Stimulated activated CD4-positive, alpha-beta T cell treated with anti-CD3 and anti-CD28 coated beads, Interleukin-15, amount 100 ng/mL, for 1 hour (primary cell): Measurements from ENCODE around the gene C1QTNF8.

Source experiments
- DNase-seq, 2 donors: peaks; one replicate each; pipeline ENCODE4 v3.0.0-alpha.2; 2020; ENCODE audit warnings: low read depth in 1 of 2, low spot score in 1 of 2

The C1QTNF8 gene

DNA sequence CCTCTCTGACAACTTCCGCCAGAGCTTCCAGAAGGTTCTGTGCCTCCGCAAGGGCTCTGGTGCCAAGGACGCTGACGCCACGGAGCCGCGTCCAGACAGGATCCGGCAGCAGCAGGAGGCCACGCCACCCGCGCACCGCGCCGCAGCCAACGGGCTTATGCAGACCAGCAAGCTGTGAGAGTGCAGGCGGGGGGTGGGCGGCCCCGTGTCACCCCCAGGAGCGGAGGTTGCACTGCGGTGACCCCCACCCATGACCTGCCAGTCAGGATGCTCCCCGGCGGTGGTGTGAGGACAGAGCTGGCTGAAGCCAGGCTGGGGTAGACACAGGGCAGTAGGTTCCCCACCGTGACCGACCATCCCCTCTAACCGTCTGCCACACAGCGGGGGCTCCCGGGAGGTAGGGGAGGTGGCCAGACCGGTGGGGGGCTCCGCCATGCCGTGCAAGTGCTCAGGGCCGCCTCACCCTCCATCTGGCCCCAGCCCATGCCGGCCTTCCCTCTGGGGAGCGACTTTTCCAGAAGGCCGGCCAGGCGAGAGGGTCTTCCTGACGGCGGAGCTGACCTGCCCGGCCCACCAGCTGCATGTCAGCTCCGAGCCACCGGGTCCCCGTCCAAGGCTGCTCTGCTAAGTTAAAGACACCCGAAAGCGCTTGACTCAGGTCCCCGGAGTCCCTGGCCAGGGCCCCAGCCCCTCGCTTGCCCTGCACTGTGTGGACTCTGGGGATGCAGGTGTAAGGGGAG lies 16.1 kb downstream of the C1QTNF8 start:
- DNase-seq = no peak

DNA sequence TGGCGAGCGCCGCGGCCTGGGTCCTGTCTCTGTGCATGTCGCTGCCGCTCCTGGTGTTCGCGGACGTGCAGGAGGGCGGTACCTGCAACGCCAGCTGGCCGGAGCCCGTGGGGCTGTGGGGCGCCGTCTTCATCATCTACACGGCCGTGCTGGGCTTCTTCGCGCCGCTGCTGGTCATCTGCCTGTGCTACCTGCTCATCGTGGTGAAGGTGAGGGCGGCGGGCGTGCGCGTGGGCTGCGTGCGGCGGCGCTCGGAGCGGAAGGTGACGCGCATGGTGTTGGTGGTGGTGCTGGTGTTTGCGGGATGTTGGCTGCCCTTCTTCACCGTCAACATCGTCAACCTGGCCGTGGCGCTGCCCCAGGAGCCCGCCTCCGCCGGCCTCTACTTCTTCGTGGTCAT lies 16.7 kb downstream of the C1QTNF8 start:
- DNase-seq = no peak

DNA sequence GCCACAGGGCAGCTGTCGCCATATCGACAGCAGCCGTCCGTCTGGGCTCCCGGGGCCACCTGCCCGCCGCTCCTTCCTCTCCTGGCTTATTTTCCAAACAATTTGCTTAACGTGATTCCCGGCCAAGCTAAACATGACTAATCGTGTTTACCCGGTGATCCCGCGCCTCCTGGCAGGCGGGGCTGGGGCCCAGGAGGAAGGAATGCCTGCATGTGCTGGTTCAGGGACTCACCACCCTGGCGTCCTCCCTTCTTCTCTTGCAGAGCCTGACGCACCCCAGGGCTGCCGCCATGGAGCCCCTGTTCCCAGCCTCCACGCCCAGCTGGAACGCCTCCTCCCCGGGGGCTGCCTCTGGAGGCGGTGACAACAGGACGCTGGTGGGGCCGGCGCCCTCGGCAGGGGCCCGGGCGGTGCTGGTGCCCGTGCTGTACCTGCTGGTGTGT lies 17.4 kb downstream of the C1QTNF8 start:
- no peak for DNase-seq

DNA sequence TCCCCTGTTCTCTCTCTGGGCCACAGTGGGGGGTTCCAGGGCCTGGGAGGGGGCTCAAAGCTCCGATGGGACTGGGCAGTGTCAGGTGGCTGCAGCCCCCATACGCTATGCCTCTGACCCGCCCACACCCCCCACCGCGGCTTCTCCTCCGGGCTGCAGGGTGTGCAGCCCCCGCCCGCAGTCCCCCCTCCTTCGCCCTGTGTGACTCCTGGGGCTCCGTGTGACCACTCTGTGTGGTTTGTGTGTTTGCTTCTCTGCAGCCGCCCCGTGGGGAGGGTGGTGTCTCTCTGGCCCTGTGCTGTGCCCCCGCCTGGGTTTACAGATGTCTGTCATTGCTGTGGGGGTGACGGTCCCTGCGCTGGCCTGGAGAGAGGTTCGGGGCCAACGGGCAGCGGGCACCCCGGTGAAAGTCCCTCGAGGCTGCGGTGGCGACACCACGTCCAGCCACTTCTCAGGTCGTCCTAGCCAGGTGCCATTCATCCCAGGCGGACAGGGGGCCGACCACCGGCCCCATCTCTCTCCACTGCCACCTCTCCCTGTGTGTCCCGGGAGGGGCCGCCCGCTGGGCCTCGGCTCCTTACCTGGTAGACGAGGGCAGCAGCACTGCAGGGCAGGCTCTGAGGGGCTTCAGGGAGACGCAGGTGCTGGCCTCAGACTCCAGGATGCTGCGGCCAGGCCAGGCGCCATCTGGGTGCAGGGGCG lies 18.0 kb downstream of the C1QTNF8 start:
- DNase-seq = no peak

DNA sequence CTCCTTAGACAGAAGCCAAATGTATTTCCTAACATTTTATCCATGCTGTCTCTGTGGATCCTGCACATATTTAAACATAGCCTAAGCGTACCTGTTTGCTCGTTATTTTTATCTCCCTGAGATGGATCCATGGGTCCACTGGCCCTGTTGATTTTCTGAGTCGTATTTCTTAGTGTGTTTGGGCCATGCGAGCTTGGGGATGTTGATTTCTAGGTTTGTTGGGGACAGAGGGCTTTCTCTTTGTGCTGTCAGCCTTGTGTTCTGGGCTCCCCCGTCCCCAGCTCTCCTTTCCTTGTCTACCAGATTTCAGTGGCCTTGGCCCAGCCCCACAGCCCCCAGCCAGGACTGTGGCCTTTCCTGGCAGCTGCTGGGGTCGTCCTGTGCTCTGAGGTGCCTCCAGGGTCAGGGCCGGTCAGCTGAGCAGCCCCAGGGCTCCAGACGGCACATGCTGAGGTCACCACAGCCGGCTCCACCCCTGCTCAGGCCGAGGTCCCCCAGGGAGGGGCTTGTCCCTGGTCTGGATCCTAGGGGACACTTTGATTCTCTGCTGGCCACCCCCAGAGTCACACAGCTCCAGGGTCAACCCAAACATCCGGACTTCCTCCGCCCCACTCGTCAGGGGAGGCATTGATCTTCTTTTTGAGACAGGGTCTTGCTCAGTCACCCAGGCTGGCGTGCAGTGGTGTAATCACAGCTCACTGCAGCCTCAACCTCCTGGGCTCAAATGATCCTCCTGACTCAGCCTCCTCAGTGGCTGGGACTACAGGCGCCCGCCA lies 19.1 kb downstream of the C1QTNF8 start:
- no peak for DNase-seq

DNA sequence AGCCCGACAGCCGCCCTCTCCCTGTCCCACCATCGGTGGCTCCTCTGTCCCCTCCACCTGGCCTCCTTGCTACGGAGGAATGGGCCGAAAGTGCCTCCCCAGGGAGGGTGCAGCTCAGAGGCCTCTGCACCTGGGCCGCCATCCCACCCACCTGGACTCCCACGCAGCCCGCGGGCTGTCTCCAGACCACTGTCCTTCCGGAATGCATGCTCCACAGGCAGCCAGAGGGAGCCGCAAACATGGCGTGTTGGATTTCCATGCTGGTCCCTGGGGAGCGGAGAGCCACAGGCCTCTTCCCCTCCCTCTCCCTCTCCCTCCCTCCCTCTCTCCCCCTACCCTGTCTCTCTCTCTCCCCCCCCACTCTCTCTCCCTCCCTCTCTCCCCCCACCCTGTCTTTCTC lies 20.5 kb downstream of the C1QTNF8 start:
- DNase-seq = no peak

DNA sequence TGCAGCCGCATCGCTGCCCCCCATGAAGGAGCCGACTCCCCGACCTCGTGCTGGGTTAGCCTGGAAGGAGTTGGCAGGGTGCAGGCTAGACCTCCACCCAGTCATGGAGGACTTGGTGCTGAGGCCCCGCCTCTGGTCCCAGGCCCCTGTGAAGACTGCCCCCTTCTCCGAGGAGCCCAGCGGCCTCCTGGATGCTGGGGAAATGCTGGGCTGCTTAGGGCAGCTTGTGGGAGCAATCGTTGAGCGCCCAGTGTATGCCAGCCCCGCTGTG lies 21.7 kb downstream of the C1QTNF8 start:
- DNase-seq = no peak

DNA sequence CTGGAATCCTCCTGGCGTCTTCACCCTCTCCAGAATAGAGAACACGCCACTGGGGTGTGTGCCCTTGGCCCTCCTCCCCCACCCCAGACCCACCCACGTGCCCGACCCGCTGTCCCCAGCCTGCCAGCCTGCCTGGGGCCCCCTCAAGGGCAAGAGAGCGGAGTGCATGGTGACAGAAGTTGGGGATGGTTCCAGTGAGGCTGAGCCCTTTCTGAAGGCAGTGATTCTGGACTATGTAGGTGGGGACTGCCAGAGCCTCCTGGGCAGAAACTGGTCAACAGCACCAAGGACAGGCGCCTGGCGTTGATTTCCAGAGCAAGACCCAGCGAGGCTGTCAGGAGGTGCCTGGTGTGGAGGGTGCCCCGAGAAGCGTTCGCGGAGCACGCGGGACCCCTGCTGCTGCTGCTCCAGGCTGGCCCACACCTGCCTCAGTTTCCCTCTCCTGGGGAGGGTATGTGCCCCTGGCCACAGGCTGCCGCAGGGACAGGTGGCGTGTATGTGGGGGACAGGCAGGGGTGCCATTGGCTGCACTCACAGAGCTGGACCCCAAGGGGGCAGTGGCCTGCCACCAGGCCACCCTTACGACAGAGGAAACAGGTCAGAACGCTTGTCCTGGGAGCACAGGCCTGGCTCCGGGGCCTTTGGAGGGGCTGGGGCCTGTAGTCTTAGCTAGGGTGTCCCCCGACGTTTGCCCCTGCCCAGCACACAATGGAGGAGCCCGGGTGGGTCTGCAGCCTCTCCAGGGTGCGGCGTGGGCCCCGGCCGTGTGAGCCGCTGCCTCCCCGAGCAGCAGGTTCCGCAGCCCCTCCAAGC lies 22.3 kb downstream of the C1QTNF8 start:
- DNase-seq = no peak

DNA sequence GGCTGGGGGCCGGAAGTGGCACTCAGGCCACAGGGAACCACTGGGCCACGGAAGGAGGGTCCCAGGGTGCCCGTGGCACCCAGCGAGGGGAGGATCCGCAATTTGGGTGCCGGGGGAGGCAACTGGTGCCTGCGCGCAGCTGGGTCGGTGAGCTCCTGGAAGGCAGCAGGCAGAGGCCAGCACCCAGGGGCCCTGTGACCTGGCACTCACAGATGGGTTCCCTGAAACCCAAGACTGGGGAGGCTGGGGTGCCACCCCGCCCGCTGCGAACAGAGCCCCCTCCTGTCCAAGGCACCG lies 22.8 kb downstream of the C1QTNF8 start:
- DNase-seq = no peak

DNA sequence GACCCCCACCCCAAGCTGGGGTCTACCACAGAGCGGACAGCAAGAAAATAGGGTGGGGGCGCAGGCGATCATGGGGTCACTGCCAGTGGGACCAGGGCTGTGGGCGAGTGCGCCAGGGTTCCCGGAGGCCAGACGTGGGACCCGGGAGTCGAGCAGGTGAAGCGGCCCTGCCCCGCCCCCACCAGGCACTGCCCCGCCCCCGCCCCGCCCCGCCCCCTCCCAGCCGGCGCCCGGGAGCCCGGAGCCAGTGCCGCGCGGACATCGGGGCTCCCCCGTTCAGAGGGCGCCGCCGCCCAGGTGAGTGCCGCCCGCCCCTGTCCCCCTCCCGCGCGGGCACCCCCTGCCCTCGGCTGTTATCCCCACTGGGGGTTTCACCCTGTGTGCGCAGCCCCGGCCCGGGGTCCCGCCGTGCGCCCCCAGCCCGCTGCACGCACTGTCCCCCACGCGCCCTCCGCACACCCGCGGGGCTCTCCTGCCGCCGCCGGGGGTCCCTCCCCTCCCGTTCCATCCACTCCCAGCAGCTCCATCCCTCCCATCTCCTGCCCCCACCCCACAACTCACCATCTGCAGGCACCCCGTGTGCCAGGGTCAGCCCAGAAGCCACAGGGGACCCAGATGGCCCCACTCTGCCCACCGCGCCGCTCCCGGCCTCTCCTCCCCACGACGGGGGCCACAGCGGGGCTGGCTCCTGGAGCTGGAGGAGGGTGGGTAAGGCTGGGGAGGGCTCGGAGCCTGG lies 23.4 kb downstream of the C1QTNF8 start, which contains the start of gene SSTR5:
Gene SSTR5 (plus strand): TSS at position 222 of the 736 bp plus-strand sequence. CDS start 6,122 bp downstream, outside the sequence.
- DNase-seq = no peak

DNA sequence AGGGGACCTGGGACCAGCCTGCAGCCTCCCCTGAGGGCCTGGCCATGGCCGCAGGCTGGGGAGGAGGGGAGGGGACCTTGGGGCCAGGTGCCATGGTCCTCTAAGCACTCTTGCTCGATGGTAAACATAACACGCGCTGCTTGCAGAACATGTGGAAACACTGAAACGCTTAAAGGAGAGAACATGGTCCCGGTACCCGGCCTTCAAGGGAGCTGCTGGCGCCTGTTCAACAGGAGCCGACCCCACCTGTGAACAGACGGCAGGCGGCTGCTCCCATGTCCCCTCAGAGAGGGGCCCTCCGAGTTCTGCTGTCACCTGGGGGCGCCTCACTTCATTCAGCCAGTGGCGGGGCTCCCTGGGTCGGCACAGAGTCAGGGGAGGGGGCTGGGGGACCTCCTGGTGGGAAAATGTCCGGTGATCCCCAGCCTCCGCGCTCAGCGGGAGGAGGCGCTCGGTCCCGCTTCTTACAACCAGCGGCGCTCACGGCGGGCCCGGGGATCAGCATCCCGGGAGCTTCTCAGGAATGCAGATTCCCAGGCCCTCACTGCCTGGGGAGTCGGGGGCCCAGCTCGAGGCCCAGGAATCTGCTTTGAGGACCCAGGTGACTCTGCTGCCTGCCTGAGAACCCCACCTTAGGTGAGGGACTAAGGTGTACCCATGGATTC lies 24.4 kb downstream of the C1QTNF8 start:
- DNase-seq = no peak

DNA sequence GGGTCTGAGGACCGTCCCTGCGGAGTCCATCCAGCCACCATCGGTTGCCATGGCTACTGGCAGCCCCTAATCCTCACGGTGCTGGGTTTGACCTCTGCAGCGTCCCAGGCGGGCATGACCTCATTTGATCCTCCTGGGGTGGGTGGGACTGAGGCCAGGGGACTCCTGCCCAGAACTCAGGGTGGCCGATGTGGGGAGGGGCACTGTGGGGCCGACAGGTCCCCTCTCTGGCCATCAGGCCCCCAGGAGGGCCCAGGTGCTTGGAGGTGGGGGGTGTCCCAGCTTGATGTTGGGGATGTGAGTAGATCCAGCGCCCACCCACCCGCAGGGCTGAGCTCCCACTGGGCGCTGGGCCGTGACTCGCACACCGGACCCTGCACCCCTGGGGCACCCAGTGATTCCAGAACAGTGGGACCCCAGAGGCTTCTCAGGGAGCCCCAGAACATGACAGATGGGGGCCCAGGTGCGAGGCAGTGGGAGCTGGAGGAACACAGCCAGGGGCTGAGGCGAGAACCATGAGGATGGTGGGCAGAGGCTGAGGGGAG lies 25.1 kb downstream of the C1QTNF8 start:
- DNase-seq = no peak

DNA sequence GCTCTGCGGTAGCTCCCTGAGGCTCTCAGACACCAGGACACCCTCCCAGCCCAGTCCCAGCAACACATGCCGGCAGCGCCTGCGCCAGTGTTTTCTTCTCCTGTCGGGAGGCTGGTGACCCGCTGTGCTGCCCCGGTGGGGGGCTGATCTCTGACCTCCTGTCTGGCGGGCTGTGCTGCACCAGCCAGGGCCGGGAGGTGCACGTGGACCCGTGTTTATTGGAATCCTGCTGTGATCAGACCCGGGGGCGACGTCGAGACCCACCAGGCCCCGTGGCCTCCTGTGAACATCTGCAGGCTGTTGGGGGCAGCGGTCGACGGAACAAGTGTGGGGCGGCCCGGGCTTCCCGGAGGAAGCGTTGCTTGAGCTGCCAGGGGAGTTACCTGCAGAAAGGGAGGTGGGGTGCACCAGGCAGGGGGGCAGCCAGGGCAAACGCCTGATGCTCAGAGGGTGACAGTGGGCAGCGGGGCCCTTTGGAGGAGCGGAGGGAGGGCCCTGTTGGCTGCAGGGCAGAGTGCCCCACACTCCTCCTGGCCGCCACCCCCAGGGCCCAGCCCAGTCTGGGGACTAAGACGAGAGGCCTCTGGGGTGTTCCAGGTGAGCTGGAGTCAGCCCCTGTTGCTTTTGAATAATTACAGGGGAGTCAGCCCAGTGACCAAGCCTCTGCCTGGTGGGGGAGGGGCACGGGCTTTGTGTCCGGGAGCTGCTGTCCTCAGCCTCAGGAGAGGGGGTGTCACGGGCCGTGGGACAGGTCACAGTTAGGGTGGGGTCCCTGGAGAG lies 25.8 kb downstream of the C1QTNF8 start:
- no peak for DNase-seq

DNA sequence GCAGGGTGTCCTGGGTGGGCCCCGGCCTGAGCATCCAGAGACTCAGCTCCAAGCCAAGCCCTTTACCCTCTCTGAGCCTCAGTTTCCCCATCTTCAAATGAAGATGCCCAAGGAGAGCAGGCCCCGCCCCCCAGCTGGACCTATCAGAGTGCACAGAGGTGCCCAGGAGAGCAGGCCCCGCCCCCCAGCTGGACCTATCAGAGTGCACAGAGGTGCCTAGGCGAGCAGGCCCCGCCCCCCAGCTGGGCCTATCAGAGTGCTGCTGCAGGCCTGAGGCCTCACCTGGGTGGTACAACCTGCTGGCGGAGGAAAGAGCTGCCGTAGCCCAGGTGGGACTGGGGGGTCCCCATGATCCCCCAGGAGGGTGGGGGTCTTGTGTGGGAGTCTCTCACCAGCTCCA lies 26.9 kb downstream of the C1QTNF8 start:
- DNase-seq = no peak

DNA sequence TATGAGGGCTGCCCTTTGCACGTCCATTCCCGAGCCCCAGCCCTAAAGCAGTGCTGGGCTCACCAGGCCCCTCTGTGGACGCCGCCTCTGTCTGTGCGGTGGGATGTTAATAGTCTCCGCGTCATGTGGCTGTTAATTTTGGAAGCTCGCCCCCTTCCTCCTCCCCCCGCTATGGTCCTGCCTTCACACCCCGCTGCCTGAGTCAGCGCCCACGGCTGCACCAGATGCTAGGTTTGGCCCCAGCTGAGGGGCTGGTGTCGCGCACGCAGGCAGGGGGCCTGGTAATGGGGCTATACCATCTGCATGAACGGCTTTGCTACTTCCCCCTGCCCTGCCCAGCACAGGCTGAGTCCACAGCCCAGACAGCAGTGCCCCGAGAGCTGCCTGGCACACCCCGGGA lies 27.6 kb downstream of the C1QTNF8 start:
- no peak for DNase-seq

DNA sequence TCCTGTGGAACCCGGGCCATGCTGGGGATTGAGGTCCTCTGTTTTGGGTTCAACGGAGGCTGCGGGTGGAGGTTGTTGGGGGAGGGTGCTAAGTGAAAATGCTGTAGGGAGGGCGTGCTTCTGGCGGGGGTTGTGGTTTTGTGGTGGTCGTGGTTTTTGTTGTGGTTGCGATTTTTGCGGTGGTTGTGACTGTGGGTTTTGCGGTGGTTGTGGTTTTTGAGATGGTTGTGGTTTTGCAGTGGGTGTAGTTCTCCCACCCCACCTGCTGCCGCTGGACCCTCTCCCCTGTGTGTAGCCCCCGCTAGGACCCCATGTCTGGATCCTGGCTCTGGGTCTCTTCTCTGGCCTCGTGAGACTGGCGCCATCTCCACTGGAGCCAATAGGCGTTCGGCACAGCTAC lies 28.4 kb downstream of the C1QTNF8 start:
- no peak for DNase-seq

DNA sequence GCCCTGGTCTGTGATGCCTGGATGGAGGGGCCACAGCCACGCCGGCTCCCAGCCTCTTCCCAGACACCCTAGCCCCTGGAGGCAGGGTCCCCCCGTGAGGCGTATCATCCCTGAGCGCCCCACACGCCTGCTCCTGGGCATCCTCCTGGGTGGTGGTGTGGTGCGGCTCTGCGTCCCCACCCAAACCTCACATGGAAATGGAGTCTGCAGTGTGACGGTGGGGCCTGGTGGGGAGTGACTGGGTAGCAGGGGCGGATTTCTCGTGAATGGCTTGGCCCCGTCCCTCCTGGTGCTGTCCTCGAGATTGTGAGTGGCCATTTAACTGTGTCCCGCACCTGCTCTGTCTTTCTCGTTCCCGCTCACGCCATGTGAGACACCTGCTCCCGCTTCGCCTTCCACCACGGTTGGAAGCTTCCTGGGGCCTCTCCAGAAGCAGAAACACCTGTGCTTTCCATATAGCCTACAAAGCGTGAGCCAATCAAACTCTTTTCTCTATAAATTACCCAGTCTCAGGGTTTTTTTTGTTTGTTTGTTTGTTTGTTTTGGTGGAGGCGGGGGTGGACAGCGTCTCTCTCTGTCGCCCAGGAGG lies 29.4 kb downstream of the C1QTNF8 start:
- no peak for DNase-seq

DNA sequence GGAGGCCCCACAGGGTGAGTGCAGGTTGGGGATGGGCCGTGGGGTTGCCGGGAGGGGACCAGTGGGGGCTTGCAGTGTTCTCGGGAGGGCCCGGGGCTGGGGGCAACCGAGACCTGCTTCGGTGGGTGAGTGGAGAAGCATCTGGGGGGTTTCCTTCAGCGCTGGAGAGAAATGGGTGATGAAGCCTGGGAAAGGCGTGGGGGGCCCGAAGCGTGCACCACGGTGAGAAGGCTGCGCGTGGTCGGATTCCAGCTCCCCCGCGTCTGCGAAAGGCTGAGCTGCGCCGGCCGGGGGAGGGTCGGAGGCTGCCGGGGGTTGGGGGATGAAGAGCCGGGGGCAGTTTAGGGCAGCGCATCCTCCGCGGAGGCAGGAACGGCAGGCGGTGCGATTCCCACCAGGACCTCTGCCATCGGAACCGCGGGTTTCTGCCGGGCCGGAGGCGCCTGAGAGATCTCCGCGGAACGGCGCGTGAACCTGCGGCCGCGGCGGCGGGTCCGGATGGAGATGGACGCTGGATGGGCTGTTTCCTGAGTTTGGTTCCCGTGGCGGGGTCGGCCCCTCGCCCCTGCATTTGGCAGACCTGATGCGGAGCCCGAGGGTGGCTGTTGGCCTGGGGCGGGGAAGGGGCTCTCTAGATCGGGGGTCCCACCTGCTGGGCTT lies 30.4 kb downstream of the C1QTNF8 start:
- DNase-seq = no peak
